Spleen (tissue), 7 donors: ENCODE results near the gene IL1RAPL1.

Source experiments
- POLR2A ChIP-seq, 3 donors: fragments of 450-650 bp; IDR thresholded peaks; one replicate each; pipeline ENCODE4 v1.5.1; 2017; ENCODE audit warnings: antibody characterized with exemption in 3 of 3, mild to moderate bottlenecking in 1 of 3
- TF ChIP-seq, protein P1 (sequence below), 11 experiments: fragments of 200-600 bp in 7 of 11; fragments of 450-650 bp in 4 of 11; sonication (generic) in 4 of 11; IDR thresholded peaks in 8 of 11; conservative IDR thresholded peaks in 3 of 11; 1 replicate in 7 of 11; 2 replicates in 4 of 11; pipeline versions ENCODE4 v1.4.0 to v1.8.0; 2016 to 2021; ENCODE audit warnings: antibody characterized with exemption in 11 of 11, inconsistent platforms in 4 of 11, mild to moderate bottlenecking in 1 of 11
- donor health status: DM: no; HTN: no; CAD: no; lungs with moderate emphysema.
- donor health status: DM: no; HTN: no; CAD: no.
- donor health status: DM: no; HTN: no; CAD: no.

DNA sequence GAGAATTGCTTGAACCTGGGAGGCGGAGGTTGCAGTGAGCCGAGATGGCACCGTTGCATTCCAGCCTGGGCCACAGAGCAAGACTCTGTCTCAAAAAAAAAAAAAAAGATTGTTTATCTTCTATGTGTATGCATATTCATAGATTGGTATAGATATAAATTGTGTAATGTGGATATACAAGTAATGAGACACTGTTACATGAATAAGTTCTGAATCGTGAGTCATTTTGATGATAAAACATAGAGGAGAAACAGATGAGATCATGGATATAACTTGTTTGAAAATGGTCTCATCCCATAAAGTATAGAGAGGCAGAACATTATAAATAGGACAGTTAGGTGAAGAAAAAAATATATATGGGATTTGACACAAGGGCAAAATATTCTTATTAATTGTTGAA, 628.0 kb downstream of the IL1RAPL1 start:
- TF ChIP-seq, protein P1, sequence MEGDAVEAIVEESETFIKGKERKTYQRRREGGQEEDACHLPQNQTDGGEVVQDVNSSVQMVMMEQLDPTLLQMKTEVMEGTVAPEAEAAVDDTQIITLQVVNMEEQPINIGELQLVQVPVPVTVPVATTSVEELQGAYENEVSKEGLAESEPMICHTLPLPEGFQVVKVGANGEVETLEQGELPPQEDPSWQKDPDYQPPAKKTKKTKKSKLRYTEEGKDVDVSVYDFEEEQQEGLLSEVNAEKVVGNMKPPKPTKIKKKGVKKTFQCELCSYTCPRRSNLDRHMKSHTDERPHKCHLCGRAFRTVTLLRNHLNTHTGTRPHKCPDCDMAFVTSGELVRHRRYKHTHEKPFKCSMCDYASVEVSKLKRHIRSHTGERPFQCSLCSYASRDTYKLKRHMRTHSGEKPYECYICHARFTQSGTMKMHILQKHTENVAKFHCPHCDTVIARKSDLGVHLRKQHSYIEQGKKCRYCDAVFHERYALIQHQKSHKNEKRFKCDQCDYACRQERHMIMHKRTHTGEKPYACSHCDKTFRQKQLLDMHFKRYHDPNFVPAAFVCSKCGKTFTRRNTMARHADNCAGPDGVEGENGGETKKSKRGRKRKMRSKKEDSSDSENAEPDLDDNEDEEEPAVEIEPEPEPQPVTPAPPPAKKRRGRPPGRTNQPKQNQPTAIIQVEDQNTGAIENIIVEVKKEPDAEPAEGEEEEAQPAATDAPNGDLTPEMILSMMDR (IDR thresholded peaks at IDR 0.05 in 8 of 11, conservative IDR thresholded peaks at IDR 0.05 in 3 of 11) = no peak
- TF ChIP-seq POLR2A (IDR thresholded peaks at IDR 0.05) = no peak
